ENCODE measurements around the gene ZDHHC17. TPM values are rescaled to one million over a fixed set of nuclear protein-coding genes. Genes with fewer than 3 reads are reported as not detected.

The ZDHHC17 gene
- total and polyA plus RNA-seq, 2 of the 13 experiments (the other 11 are each of a cell fraction or from before 2014, with no cell fraction given): 36.7 to 38.5 TPM

DNA sequence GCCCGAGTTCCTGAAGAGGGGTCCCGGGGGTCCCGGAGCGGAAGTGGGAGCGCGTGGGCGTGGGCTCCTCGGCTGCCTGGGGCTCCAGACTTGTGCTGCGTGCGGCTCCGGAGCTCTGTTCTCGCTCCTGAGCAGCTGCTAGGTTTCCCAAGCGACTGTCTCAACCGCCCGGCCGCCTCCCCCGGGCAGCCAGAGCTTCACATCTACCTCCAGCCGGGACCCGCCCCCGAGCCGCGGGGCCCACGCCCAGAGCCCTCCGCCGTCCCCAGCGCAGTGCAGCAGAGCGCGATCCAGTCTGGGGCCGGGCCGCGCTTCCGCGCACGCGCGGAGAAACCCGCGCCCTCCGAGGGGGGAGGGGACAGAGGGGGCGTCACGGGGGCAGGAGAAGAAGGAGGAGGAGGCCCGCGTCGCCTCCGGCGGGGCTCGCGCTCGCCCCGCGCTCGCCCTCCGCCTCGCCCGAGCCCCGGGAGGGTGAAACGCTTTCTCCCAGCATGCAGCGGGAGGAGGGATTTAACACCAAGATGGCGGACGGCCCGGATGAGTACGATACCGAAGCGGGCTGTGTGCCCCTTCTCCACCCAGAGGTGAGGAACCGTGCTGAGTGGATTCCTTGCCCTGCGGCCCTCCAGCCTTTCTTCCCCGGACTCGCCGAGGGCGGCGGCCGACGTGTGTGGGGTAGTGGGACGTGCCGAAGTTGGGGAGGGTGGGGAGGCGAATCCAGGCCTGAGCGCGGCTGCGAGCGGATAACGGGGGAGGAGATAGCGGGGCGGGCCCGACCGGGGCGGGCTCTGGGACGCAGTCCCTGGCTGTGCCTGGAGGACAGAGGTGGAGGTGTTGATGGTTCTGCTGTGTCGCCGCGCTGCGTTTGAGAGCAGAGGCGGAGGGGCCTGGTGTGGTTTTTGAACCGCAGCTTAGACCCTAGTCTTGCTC lies at the start of gene ZDHHC17 (continued):
- TF ChIP-seq, protein P1, sequence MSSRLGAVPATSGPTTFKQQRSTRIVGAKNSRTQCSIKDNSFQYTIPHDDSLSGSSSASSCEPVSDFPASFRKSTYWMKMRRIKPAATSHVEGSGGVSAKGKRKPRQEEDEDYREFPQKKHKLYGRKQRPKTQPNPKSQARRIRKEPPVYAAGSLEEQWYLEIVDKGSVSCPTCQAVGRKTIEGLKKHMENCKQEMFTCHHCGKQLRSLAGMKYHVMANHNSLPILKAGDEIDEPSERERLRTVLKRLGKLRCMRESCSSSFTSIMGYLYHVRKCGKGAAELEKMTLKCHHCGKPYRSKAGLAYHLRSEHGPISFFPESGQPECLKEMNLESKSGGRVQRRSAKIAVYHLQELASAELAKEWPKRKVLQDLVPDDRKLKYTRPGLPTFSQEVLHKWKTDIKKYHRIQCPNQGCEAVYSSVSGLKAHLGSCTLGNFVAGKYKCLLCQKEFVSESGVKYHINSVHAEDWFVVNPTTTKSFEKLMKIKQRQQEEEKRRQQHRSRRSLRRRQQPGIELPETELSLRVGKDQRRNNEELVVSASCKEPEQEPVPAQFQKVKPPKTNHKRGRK (CRISPR knock-in tag; IDR thresholded peaks at IDR 0.05): no peak
- no peak for TF ChIP-seq ZNF232 (CRISPR knock-in tag; IDR thresholded peaks at IDR 0.05; ENCODE audit: borderline replicate concordance)
- TF ChIP-seq ETV5 (CRISPR knock-in tag; IDR thresholded peaks at IDR 0.05; ENCODE audit: borderline replicate concordance): peak; percentile 24
- TF ChIP-seq, protein P2, sequence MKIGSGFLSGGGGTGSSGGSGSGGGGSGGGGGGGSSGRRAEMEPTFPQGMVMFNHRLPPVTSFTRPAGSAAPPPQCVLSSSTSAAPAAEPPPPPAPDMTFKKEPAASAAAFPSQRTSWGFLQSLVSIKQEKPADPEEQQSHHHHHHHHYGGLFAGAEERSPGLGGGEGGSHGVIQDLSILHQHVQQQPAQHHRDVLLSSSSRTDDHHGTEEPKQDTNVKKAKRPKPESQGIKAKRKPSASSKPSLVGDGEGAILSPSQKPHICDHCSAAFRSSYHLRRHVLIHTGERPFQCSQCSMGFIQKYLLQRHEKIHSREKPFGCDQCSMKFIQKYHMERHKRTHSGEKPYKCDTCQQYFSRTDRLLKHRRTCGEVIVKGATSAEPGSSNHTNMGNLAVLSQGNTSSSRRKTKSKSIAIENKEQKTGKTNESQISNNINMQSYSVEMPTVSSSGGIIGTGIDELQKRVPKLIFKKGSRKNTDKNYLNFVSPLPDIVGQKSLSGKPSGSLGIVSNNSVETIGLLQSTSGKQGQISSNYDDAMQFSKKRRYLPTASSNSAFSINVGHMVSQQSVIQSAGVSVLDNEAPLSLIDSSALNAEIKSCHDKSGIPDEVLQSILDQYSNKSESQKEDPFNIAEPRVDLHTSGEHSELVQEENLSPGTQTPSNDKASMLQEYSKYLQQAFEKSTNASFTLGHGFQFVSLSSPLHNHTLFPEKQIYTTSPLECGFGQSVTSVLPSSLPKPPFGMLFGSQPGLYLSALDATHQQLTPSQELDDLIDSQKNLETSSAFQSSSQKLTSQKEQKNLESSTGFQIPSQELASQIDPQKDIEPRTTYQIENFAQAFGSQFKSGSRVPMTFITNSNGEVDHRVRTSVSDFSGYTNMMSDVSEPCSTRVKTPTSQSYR (CRISPR knock-in tag; IDR thresholded peaks at IDR 0.05; ENCODE audit: borderline replicate concordance): peak; percentile 40
- TF ChIP-seq ZNF674 (CRISPR knock-in tag; IDR thresholded peaks at IDR 0.05; ENCODE audit: low read depth): no peak
- TF ChIP-seq SP1 (IDR thresholded peaks at IDR 0.05): no peak
- peak; percentile 18; the same call in 1 of the 2 replicates for TF ChIP-seq SP1 (CRISPR knock-in tag; IDR thresholded peaks at IDR 0.05)
- TF ChIP-seq ZNF12 (CRISPR knock-in tag; IDR thresholded peaks at IDR 0.05): peak; percentile 29; the same call in 1 of the 2 replicates
- TF ChIP-seq CC2D1A (CRISPR knock-in tag; IDR thresholded peaks at IDR 0.05): no peak
- no peak for TF ChIP-seq SMARCC2 (IDR thresholded peaks at IDR 0.05)
- TF ChIP-seq CCDC6 (CRISPR knock-in tag; IDR thresholded peaks at IDR 0.05): peak; percentile 94
- TF ChIP-seq, protein P3, sequence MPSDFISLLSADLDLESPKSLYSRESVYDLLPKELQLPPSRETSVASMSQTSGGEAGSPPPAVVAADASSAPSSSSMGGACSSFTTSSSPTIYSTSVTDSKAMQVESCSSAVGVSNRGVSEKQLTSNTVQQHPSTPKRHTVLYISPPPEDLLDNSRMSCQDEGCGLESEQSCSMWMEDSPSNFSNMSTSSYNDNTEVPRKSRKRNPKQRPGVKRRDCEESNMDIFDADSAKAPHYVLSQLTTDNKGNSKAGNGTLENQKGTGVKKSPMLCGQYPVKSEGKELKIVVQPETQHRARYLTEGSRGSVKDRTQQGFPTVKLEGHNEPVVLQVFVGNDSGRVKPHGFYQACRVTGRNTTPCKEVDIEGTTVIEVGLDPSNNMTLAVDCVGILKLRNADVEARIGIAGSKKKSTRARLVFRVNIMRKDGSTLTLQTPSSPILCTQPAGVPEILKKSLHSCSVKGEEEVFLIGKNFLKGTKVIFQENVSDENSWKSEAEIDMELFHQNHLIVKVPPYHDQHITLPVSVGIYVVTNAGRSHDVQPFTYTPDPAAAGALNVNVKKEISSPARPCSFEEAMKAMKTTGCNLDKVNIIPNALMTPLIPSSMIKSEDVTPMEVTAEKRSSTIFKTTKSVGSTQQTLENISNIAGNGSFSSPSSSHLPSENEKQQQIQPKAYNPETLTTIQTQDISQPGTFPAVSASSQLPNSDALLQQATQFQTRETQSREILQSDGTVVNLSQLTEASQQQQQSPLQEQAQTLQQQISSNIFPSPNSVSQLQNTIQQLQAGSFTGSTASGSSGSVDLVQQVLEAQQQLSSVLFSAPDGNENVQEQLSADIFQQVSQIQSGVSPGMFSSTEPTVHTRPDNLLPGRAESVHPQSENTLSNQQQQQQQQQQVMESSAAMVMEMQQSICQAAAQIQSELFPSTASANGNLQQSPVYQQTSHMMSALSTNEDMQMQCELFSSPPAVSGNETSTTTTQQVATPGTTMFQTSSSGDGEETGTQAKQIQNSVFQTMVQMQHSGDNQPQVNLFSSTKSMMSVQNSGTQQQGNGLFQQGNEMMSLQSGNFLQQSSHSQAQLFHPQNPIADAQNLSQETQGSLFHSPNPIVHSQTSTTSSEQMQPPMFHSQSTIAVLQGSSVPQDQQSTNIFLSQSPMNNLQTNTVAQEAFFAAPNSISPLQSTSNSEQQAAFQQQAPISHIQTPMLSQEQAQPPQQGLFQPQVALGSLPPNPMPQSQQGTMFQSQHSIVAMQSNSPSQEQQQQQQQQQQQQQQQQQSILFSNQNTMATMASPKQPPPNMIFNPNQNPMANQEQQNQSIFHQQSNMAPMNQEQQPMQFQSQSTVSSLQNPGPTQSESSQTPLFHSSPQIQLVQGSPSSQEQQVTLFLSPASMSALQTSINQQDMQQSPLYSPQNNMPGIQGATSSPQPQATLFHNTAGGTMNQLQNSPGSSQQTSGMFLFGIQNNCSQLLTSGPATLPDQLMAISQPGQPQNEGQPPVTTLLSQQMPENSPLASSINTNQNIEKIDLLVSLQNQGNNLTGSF (CRISPR knock-in tag; IDR thresholded peaks at IDR 0.05): peak; percentile 7
- TF ChIP-seq, protein P4, sequence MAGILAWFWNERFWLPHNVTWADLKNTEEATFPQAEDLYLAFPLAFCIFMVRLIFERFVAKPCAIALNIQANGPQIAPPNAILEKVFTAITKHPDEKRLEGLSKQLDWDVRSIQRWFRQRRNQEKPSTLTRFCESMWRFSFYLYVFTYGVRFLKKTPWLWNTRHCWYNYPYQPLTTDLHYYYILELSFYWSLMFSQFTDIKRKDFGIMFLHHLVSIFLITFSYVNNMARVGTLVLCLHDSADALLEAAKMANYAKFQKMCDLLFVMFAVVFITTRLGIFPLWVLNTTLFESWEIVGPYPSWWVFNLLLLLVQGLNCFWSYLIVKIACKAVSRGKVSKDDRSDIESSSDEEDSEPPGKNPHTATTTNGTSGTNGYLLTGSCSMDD (CRISPR knock-in tag; IDR thresholded peaks at IDR 0.05): no peak
- peak; percentile 91 for TF ChIP-seq POGZ (CRISPR knock-in tag; IDR thresholded peaks at IDR 0.05)
- peak; percentile 81 for TF ChIP-seq KAT8 (CRISPR knock-in tag; IDR thresholded peaks at IDR 0.05)
- peak; percentile 61; the same call in 1 of the 2 replicates for TF ChIP-seq ZNF546 (CRISPR knock-in tag; conservative IDR thresholded peaks at IDR 0.05)
- no peak for TF ChIP-seq ZNF549 (CRISPR knock-in tag; IDR thresholded peaks at IDR 0.05)
- peak; percentile 83 for TF ChIP-seq ZNF121 (CRISPR knock-in tag; IDR thresholded peaks at IDR 0.05)
- TF ChIP-seq XBP1 (CRISPR knock-in tag; IDR thresholded peaks at IDR 0.05): 0 out of 2 replicates have a peak, but pooled peaks have one; percentile 32

All from HepG2 (cell line).